Left kidney (tissue), 2 donors: ENCODE results near the gene MNAT1. TPM values are rescaled to one million over a fixed set of nuclear protein-coding genes. Genes with fewer than 3 reads are reported as not detected.
"Not testable (repeated sequence)": the region's sequence is repeated elsewhere in the genome, so short reads cannot be mapped to it uniquely, and the experiment has no call there.

Experiments
- DNase-seq: peaks from one replicate; pipeline ENCODE4 v3.0.0-alpha.2; 2013
- polyA plus RNA-seq: library from polyadenylated mRNA; unstranded; fragments of 120-200 nt; gene quantifications from one replicate; pipeline ENCODE4 v1.2.1, GENCODE V29; 2013; ENCODE audit not compliant: insufficient read length

Gene MNAT1
- polyA plus RNA-seq, 1 donor: 53.0 TPM

DNA sequence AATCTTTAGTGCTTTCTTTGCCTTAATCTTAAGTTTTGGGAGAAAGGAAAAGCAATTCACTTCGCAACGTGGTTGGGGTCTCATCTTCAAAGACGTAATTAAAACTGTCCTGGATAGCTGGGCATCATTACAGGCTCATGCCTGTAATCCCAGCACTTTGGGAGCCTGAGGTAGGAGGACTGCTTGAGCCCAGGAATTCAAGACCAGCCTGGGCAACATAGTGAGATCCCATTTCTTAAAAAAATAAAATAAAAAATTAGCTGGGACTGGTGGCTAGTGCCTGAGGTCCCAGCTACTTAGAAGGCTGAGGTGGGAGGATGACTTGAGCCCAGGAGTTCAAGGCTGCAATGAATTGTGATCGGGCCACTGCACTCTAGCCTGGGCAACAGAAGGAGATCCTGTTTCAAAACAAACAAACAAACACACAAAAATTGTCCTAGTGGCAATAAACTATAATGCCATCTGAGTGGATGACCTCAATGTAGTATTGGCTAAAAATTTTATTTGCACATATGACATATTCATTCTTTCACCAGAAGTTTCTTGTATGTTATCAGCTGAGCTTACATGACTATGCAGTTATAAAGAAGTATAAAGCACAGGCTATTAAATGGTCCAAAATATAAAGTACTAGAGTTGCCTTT lies 1.6 kb upstream of the MNAT1 start:
- DNase-seq: no peak

DNA sequence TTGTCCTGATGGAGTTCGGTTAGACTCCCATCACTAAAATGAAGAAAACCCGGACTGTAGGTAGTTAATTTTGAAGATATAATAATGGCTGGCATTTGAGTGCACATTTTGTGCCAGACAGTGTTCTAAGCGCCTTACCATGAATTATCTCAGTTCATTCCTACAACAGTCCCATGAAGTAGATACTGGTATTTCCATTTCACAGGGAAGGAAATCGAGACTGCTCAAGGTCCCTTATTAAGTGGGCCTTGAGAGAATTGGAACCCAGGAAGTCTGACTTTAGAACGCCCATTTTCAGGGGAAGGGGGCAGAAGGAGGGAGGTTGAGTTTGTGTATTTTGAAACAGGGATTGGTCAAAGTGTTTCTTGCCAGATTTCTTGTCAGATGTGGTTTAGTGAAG lies 855 bp downstream of the MNAT1 start:
- no peak for DNase-seq

DNA sequence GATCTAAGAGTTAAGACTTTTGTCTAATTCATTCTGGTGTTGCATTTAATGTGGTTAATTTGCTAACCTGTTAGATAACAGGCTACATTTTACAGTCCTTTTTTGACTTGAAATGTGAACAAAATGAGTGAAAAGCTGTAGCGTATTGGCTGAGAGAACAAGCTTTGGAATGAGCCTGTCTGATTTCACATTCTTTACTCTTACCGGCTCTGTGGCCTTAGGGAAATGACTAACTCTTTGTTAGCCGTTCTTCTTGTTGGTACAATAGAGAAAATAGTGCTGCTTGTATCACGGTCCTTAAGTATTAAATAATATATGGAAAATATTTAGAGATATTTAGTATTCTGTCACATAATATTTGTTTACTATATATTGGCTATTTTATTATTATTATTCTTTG lies 1.9 kb downstream of the MNAT1 start:
- no peak for DNase-seq

DNA sequence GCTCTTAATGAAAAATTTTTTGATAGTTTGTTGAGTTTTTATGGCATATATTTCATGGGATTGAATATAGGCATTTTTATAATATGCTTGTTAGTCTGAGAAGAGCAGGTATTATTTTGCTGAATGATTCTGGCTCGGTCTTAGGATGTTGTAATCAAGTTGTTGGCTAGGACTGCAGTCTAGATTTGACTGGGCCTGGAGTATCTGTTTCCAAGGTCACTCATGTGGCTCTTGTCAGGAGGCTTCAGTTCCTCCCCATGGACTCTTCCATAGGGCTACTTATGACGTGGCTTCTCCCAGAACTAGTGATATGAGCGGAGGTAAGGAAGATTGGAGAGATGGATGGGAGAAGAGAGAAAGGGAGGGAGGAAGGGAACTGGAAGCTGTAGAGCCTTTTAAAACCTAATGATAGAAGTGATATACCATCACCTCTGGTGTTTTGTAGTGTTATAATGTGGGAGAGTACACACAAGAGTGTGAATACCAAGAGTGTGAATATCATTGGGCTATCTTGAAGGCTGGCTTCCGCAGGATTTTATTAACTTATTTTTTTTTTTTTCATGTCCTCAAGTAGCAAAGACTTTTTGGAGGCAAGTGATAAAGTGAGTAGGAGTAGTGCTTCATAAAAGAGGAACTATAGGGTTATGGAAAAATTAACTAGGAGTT lies 4.4 kb downstream of the MNAT1 start:
- DNase-seq: no peak

DNA sequence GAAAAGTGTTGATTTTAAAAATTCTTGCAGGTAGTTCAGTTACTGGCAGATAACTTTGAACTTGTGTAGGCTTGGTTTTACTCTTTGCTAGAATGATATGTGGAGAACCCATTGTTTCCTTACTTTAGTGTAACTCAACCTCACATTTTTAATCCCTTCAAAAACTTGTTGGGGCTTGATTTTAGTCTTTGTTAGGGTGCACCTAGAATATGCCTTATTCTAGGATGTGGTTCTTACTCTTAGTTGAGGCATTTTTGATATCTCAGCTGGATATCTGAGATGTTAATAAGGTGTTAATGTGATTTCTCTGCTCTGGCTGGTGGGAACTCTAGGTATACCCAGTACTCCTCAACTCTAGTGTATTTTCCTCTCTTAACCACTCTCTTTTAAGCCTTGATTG lies 10.0 kb downstream of the MNAT1 start:
- DNase-seq: no peak

DNA sequence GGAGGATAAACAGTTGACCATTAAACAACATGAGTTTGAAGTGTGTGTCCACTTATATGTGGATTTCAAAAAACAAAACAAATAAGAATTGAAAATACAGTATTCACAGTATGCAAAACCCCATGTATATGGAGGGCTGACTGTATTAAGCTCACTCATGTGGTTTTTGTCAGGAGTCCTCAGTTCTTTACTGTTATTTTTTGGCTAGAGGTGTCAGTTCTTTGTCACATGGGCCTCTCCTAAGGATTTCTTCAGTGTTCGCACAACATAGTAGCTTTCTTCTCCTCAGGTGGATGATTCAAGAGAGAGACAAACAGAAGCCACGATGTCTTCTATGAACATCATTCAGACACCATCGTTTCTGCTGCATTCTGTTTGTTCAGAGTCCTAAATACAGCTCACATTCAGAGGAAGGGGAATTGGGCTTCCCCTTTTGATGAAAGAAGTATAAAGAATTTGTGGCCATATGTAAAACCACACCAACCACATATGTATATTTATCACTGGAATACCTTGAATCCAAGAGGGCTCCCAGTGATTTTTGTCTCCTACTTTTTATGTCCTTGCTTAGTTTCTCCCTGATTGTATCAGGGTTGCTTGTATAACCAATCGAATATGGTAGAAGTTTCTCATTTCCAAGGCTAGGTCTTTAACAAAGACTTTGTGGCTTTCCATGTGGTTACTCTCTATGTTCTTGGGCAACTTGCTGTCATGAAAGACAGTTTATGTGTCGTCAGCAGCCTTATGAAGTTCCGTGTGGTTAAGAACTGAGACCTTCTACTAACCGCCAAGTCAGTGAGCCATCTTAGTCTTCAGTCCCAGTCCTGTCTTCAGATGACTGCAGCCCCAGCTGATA lies 18.9 kb downstream of the MNAT1 start:
- no peak for DNase-seq

DNA sequence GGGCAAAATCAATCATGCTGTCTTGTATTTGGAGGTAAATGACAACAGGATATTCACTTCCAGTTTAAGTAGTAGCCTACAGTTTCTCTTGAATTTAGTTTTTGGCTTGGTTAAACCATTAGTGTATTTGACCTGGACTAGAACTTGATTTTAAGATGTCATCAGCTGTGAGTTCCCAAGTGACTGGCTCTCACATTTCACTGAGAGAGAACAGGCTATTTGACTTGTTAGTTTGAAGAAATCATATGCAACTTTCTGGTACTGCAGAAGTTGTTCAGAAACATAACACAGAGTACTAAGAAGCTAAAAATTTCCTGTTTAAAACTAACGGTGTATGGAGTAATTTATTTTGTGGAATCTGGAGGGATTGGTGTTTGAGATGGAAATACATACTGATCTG lies 22.3 kb downstream of the MNAT1 start:
- DNase-seq: no peak

DNA sequence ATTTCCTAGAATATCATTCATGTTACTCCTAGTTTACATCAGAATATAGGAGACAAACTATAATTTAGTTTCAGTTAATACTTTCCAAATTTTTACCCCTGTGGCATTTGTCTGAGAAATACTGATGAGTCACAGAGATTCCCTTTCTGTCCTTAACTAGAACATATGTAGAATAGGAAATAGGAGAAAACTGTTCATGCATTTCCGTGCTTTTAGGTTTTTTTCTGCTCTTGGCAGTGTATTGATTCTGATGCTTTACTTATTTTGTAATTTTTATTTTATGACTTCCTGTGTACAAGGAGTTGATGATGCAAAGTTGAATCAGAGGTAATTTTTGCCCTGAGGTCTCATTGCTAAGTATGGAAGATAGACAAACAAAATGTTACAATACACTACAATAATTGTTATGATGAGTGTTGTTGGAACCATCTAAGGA lies 23.0 kb downstream of the MNAT1 start:
- DNase-seq: no peak

DNA sequence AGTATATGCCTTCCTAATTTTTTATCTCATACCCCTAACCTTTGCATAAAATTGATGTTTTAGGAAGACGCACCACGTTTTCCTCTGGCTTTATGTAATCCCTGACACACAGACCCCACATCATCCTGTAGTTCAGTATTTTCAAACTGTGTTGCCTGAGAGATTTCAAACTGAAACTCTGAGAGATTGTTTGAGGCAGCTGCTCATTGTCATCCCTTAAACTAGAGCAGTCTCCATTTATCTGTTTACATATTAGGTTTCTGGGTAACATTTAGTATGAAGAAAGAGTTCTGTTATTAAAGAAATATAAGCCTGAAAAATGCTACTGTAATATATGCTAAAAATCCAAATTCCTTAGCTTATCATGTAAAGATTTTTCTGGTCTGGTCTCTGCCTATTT lies 24.3 kb downstream of the MNAT1 start:
- no peak for DNase-seq

DNA sequence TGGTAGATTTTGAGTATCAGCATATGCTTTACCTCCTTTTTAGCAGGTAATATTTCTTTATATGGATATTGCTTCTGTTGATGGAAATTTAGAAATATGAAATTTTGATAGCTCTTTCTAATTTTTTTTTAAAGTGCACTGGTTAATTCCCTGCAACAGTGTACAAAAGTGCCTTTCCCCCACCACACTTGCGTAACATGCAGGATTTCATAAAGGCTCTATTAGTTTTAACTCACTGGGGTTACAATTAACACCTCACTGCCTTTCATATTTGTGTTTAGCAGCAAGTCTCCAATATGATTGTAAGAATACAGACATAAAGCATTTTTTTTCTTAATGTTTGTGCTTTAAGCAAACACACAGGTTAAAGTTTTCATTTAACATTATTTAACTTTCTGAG lies 25.6 kb downstream of the MNAT1 start:
- DNase-seq: no peak

DNA sequence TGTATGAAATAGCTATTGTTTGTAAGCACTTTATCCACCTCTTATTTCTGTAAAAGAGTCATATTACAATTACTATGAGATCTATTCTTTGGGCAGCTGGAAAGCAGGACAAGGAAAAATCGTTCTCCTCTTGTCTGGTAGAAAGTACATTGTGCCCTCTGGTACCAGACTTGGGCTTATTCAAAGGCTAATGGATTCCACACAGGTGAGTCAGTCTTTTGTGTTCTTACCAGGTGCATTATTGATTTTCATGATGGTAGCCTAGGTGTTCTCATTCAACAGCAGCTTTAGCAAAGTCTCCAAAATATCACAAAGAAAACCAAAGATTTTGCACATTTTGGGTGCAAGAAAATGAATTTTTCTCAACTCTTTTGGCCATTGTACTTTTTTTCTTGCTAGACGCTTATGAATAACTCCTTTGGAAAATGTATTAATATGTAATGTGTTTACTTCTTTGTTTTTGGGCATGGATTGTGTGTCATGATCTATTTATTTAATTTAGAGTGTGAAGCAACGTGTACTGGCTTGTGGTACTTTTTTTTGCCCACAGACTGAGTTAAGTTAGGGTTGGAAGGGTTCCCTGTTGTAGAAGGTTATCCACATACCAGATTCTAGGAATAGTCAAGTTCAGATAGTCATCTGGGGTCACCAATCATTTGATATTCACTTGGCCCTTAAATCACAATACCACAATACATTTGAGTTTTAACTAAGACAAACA lies 26.2 kb downstream of the MNAT1 start:
- no peak for DNase-seq

DNA sequence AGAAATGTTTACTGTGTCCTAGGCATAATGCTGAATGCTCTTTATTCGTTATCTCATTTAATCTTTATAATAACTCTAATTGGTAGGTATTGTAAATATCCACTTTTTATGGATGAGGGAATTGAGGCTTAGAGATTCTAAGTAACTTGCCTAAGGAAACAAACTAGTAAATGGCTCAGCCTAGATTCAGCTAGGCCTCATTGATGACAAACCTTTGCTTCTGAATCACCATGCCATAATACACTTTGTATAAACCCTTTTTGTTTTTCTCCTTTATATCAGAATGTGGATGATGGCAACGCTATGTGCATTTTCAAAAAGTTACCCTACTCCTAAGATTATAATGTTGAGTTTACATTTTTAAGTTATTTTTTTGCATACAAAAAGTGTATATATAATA lies 34.0 kb downstream of the MNAT1 start:
- no peak for DNase-seq

DNA sequence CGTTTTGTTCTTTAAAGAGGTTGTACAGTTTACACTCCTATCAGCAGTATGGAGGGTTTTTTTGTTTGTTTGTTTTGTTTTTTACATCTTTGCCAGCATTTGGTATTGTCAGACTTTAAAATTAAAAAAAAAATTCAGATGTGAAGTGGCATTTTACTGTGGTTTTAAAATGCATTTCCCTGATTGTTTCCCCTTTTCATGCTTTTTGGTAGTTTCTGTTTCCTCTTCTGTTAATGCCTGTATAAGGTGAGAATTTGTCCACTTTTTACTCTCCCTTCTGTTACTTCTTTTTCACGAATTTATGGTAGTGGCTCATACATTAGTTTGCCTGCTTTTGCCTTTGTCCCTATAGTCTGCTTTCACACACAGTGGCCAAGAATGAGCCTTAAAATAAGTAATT lies 36.6 kb downstream of the MNAT1 start:
- no peak for DNase-seq

DNA sequence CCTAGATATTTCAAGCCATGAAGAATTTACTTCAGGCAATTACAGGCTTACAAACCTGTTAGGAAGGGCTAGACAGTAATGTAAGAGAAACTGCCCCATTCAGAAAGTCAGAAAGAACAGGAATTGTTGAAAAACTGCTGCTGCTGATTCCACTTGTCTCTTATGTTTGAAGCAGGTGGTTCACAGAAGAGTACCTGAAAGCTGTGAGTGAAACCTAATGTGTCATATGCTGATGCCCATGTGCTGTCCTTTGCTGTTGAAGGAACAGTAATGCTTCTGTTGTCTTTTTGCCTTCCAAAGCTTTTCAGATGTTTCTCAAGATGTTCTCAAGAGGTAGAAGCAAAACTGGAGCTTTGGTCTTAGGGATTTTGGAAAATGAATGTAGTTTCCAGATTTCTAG lies 39.0 kb downstream of the MNAT1 start:
- no peak for DNase-seq

DNA sequence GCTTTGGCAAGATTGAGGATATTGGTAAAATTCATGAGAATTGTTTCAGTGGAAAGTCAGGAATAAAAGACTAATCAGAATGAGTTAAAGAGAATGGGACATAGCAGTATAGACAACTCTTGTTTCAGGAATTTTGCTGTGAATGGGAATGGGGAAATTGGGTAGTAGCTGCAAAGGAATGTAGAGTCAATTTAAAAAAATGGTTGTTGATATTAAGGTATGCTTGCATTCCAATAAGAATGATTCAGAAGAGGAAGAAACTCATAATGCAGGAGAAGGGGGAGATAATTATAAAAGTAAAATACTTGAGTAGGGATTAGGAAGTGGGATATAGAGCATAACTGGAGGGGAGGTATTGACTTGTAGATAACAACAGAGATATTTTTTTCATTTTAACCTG lies 40.7 kb downstream of the MNAT1 start:
- DNase-seq: no peak

DNA sequence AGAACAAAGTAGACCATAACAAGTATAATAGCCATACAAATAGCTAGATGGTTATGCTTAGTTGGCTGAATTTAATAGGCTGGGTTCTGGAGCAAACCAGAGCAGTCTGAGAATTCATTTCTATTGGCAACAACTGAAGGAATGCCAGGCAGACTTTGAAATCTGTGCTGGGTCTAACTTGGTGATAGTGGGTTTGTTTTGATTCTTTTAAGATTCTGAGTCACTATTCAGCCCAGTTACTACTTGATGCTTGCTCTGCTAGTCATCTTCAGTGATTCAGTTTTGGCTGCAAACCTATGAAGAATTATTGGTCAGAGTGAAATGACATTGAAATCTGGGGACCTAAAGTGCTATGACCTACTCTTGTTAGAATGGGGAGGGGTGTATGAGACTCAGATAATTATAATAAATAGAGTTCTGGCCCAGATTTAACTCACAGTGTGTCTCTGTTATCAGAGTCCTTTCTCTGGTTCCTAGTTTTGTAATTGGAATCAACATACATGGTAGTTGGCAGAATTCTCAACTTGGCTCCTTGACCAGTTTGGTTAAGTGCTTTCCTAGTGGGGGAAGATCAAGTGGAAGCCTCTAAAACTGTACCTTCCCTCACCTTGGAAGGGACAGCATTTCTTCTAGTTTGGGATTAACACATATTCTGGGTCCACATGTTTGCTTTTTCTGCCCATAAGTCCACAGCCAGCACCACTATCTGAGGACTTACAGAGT lies 43.5 kb downstream of the MNAT1 start:
- no peak for DNase-seq

DNA sequence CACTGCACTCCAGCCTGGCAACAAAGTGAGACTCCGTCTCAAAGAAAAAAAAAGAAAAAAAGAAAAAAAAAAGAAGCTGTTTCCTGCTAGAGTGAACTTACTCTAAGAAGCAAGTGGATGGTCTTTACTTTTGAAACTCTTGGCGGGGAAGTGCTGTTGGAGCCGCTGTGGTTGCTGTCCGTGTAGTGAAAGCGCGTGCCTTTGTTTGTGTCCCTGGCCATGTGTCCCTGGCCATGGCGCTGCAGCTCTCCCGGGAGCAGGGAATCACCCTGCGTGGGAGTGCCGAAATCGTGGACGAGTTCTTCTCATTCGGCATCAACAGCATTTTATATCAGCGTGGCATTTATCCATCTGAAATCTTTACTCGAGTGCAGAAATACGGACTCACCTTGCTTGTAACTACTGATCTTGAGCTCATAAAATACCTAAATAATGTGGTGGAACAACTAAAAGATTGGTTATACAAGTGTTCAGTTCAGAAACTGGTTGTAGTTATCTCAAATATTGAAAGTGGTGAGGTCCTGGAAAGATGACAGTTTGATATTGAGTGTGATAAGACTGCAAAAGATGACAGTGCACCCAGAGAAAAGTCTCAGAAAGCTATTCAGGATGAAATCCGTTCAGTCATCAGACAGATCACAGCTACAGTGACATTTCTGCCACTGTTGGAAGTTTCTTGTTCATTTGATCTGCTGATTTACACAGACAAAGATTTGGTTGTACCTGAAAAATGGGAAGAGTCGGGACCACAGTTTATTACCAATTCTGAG lies 45.4 kb downstream of the MNAT1 start:
- not testable (repeated sequence) for DNase-seq

DNA sequence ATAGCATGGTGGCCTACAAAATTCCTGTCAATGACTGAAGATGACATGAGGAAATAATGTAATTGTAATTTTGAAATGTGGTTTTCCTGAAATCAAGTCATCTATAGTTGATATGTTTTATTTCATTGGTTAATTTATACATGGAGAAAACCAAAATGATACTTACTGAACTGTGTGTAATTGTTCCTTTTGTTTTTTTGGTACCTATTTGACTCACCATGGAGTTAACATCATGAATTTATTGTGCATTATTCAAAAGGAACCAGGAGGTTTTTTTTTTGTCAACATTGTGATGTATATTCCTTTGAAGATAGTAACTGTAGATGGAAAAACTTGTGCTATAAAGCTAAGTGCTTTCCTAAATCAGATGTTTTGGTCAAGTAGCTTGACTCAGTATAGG lies 46.0 kb downstream of the MNAT1 start:
- DNase-seq: not testable (repeated sequence)

DNA sequence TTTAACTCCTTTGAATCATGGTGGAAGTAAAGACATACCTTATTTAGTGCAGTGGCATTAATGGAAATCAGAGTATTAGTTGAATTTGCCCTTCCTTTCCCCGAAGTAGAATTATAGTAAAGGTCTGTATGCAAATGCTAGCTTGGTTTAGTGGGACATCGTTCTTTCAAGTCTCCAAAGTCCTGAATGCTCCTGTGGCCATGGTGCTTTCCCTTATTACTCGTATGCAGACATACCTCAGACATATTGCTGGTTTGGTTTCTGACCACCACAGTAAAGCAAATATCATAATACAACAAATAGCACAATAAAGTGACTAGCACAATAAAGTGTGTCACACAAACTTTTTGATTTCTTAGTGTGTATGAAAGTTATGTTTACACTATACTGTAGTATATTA lies 52.3 kb downstream of the MNAT1 start:
- DNase-seq: no peak

DNA sequence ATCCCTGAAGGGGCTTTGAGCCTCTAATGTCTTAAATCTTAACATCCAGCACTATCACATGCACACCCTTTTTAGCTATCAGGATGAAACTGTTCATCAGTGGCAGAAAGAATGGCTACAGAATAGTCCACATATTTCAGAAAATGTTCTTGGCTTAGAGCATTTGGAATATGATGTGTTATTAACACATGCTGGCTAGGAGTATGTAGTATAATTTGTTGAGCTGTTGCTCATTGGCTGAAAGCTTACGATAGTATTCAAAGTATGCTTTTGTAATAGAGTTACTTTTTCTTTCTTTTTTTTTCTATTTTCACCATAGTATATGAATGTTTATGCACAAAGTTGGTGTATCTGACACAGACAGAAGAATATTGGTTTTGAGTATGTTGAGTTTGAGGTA lies 55.1 kb downstream of the MNAT1 start:
- no peak for DNase-seq

DNA sequence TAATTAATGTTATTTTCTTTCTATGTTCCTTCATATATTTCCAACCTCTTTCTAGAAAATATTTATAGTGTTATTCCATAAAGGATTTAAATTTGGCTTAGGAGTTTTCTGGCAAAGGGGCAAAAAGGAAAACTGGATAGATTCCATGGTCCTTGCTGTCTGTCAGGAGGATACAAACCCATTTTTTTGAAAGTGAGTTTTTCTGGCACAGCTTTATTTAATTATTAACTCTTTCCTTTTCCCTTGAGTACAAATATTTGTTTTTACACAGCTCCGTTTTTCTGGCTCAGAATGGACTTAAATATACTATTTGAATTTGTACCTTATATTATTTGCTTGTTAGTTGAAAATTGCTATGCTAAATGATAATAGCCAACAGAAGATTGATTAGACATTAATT lies 56.3 kb downstream of the MNAT1 start:
- DNase-seq: no peak
